IMR-90 (cell line): ENCODE measurements around the gene PTPRN2. TPM values are rescaled to one million over a fixed set of nuclear protein-coding genes. Genes with fewer than 3 reads are reported as not detected.

ENCODE experiments used
- ATAC-seq: fragments of 200-7000 bp; cut with Tn5 transposase; 2 replicates; pipeline ENCODE4 v1.9.1; 2020; ENCODE audit warnings: low read depth, mild to moderate bottlenecking, moderate library complexity
- BruUV-seq: library from RNA; stranded (reverse); fragments of 400-500 nt; replicated peaks from 2 replicates; lab custom pipeline; 2021; lab: Mats Ljungman, UMichigan
- CTCF ChIA-PET: fragments of 300-600 bp; formaldehyde crosslinking; extraction: SDS; loops from one replicate; lab custom pipeline; 2021; ENCODE audit warnings: antibody characterized with exemption; lab: Yijun Ruan, JAX
- POLR2A ChIA-PET: fragments of 300-600 bp; sonication (Branson Sonifier 250); formaldehyde crosslinking; loops from one replicate; lab custom pipeline; 2022; ENCODE audit warnings: antibody characterized with exemption; ENCODE audit not compliant: unreplicated experiment; lab: Charles Lee
- DNase-seq: peaks from one replicate; pipeline ENCODE4 v3.0.0; 2013
- H2AFZ ChIP-seq: replicated peaks from 2 replicates; pipeline ENCODE3; 2013; ENCODE audit warnings: low read length, mild to moderate bottlenecking; ENCODE audit not compliant: poor library complexity
- H2AK5ac ChIP-seq: 2 replicates; pipeline ENCODE4 v1.6.1; 2013; ENCODE audit warnings: low read depth, low read length, inconsistent platforms
- H2AK9ac ChIP-seq: replicated peaks from 2 replicates; pipeline ENCODE3; 2013; ENCODE audit warnings: mild to moderate bottlenecking, low read depth, low read length, moderate library complexity; ENCODE audit not compliant: poor library complexity
- H2BK120ac ChIP-seq: 2 replicates; pipeline ENCODE4 v1.6.1; 2013; ENCODE audit warnings: low read depth, low read length, inconsistent platforms
- H2BK15ac ChIP-seq: 3 replicates; pipeline ENCODE4 v1.6.1; 2013; ENCODE audit warnings: low read depth, low read length, inconsistent platforms
- H2BK20ac ChIP-seq: 2 replicates; pipeline ENCODE4 v1.6.1; 2013; ENCODE audit warnings: low read depth, mild to moderate bottlenecking, inconsistent platforms, low read length, moderate library complexity
- H2BK5ac ChIP-seq: 2 replicates; pipeline ENCODE4 v1.6.1; 2013; ENCODE audit warnings: mild to moderate bottlenecking, low read depth, low read length, inconsistent platforms; ENCODE audit not compliant: poor library complexity, severe bottlenecking
- H3K14ac ChIP-seq: replicated peaks from 2 replicates; pipeline ENCODE4 v1.6.1; 2013; ENCODE audit warnings: low read depth, low read length, inconsistent platforms
- H3K18ac ChIP-seq: 2 replicates; pipeline ENCODE4 v1.6.1; 2013; ENCODE audit warnings: low read depth, low read length, control low read depth
- H3K23ac ChIP-seq: 2 replicates; pipeline ENCODE4 v1.6.1; 2013; ENCODE audit warnings: low read depth, low read length, inconsistent platforms
- H3K27ac ChIP-seq: 2 replicates; pipeline ENCODE4 v1.5.1; 2013; ENCODE audit warnings: mild to moderate bottlenecking, control low read depth, low read length; ENCODE audit not compliant: insufficient read depth
- H3K27me3 ChIP-seq: 2 replicates; pipeline ENCODE4 v1.6.1; 2013; ENCODE audit warnings: low read length; ENCODE audit not compliant: control insufficient read depth, insufficient read depth
- H3K36me3 ChIP-seq: 2 replicates; pipeline ENCODE4 v1.6.1; 2013; ENCODE audit warnings: low read length, mixed read lengths; ENCODE audit not compliant: control insufficient read depth, insufficient read depth
- H3K4ac ChIP-seq: 2 replicates; pipeline ENCODE4 v1.6.1; 2013; ENCODE audit warnings: low read depth, low read length, inconsistent platforms
- H3K4me1 ChIP-seq: 2 replicates; pipeline ENCODE4 v1.6.1; 2013; ENCODE audit warnings: low read length, mixed read lengths; ENCODE audit not compliant: control insufficient read depth, insufficient read depth
- H3K4me2 ChIP-seq: 2 replicates; pipeline ENCODE4 v1.6.1; 2013; ENCODE audit warnings: low read depth, mild to moderate bottlenecking, control low read depth, low read length, moderate library complexity
- H3K4me3 ChIP-seq: 2 replicates; pipeline ENCODE4 v1.5.1; 2013; ENCODE audit warnings: low read depth, mild to moderate bottlenecking, control low read depth, low read length, moderate library complexity; ENCODE audit not compliant: insufficient read depth
- H3K56ac ChIP-seq: 2 replicates; pipeline ENCODE4 v1.6.1; 2013; ENCODE audit warnings: low read length, inconsistent platforms; ENCODE audit not compliant: insufficient read depth; ENCODE audit errors: extremely low read depth
- H3K79me1 ChIP-seq, 2 experiments: 2 replicates each; pipeline ENCODE4 v1.6.1; 2013; ENCODE audit warnings: low read length in 2 of 2, inconsistent platforms in 1 of 2, low read depth in 1 of 2
- H3K9ac ChIP-seq: 2 replicates; pipeline ENCODE4 v1.6.1; 2013; ENCODE audit warnings: low read depth, low read length, control low read depth
- H3K9me1 ChIP-seq: 2 replicates; pipeline ENCODE4 v1.6.1; 2013; ENCODE audit warnings: low read length, inconsistent platforms; ENCODE audit not compliant: insufficient read depth
- H3K9me3 ChIP-seq: 2 replicates; pipeline ENCODE4 v1.6.1; 2013; ENCODE audit warnings: low read length; ENCODE audit not compliant: control insufficient read depth, insufficient read depth
- H4K20me1 ChIP-seq: 2 replicates; pipeline ENCODE4 v1.6.1; 2013; ENCODE audit warnings: low read length, inconsistent platforms; ENCODE audit not compliant: insufficient read depth
- H4K5ac ChIP-seq: 2 replicates; pipeline ENCODE4 v1.6.1; 2013; ENCODE audit warnings: mild to moderate bottlenecking, low read depth, low read length, control low read depth
- H4K8ac ChIP-seq, 2 experiments: 2 replicates each; pipeline ENCODE4 v1.6.1; 2013; ENCODE audit warnings: low read depth in 2 of 2, low read length in 2 of 2, control low read depth in 1 of 2, inconsistent platforms in 1 of 2
- H4K91ac ChIP-seq: 2 replicates; pipeline ENCODE4 v1.6.1; 2013; ENCODE audit warnings: low read depth, low read length, inconsistent platforms; ENCODE audit not compliant: insufficient read depth
- BHLHE40 ChIP-seq: fragments of 150-350 bp; IDR thresholded peaks from 2 replicates; pipeline ENCODE4 v1.6.1; 2016; ENCODE audit warnings: mild to moderate bottlenecking, low read depth, low read length
- ELK1 ChIP-seq: fragments of 150-350 bp; IDR thresholded peaks from 2 replicates; pipeline ENCODE4 v1.6.1; 2016; ENCODE audit warnings: low read depth, mild to moderate bottlenecking, low read length, moderate library complexity, borderline replicate concordance
- FOS ChIP-seq: fragments of 150-350 bp; IDR thresholded peaks from 2 replicates; pipeline ENCODE4 v1.6.1; 2016; ENCODE audit warnings: low read depth, low read length
- MAFK ChIP-seq: IDR thresholded peaks from 2 replicates; pipeline ENCODE4 v1.6.1; 2012; ENCODE audit warnings: low read depth, low read length, improper control_type of control experiment
- MAZ ChIP-seq: IDR thresholded peaks from 2 replicates; pipeline ENCODE4 v1.6.1; 2012; ENCODE audit warnings: low read depth, mild to moderate bottlenecking, low read length, improper control_type of control experiment, moderate library complexity, borderline replicate concordance
- MXI1 ChIP-seq: IDR thresholded peaks from 2 replicates; pipeline ENCODE4 v1.6.1; 2012; ENCODE audit warnings: low read depth, mild to moderate bottlenecking, low read length, moderate library complexity, borderline replicate concordance
- NFE2L2 ChIP-seq: fragments of 150-350 bp; IDR thresholded peaks from 2 replicates; pipeline ENCODE4 v1.6.1; 2016; ENCODE audit warnings: low read depth, mild to moderate bottlenecking, low read length
- POLR2A ChIP-seq: IDR thresholded peaks from 2 replicates; pipeline ENCODE4 v1.6.1; 2012; ENCODE audit warnings: mild to moderate bottlenecking, low read depth, low read length
- RAD21 ChIP-seq: IDR thresholded peaks from 2 replicates; pipeline ENCODE4 v1.6.1; 2012; ENCODE audit warnings: low read length, improper control_type of control experiment
- RCOR1 ChIP-seq: IDR thresholded peaks from 2 replicates; pipeline ENCODE4 v1.6.1; 2012; ENCODE audit warnings: mild to moderate bottlenecking, low read length, improper control_type of control experiment; ENCODE audit not compliant: insufficient replicate concordance
- RFX5 ChIP-seq: IDR thresholded peaks from 2 replicates; pipeline ENCODE4 v1.8.0; 2012; ENCODE audit warnings: low read depth, mild to moderate bottlenecking, low read length, moderate library complexity
- SMC3 ChIP-seq: fragments of 150-350 bp; IDR thresholded peaks from 2 replicates; pipeline ENCODE4 v1.6.1; 2016; ENCODE audit warnings: low read depth, mild to moderate bottlenecking, antibody characterized with exemption, low read length, moderate library complexity
- WGBS, 2 experiments: methylation state at CpG; one replicate each; pipeline versions ENCODE4 v1.1.5 to v1.1.7; 2013; ENCODE audit warnings: missing lambda C conversion rate in 2 of 2; ENCODE audit not compliant: insufficient read length in 1 of 2; ENCODE audit errors: extremely low coverage in 2 of 2; 5-methylcytosine and 5-hydroxymethylcytosine counted together
- dilution Hi-C: fragments of 300-500 bp; cut with HindIII; formaldehyde crosslinking; loops from one replicate; pipeline ENCODE4 v1.14.3; 2018; ENCODE audit warnings: low sequenced_read_pairs; ENCODE audit not compliant: unreplicated experiment
- in situ Hi-C: fragments of 300-500 bp; cut with MboI; formaldehyde crosslinking; loops from 3 replicates; pipeline ENCODE4 v1.14.3; 2019; ENCODE audit warnings: low sequenced_read_pairs, inconsistent platforms, mixed read lengths
- intact Hi-C: fragments of 100-400 bp; cut with micrococcal nuclease; formaldehyde crosslinking; loops from 2 replicates; pipeline ENCODE4 v1.10.0; 2022
- polyA plus RNA-seq, 3 experiments: library from polyadenylated mRNA; depleted of rRNA; stranded (reverse); fragments of >200 nt; gene quantifications; 2 replicates each; pipeline ENCODE4 v1.2.3, GENCODE V29; 2012; ENCODE audit warnings: low replicate concordance in 1 of 3
- total RNA-seq: library from RNA; depleted of rRNA; stranded (reverse); fragments of >200 nt; gene quantifications from 2 replicates; pipeline ENCODE4 v1.2.3, GENCODE V29; 2012
- TF ChIP-seq, protein P1 (sequence below): fragments of 150-350 bp; IDR thresholded peaks from 2 replicates; pipeline ENCODE4 v1.6.1; 2017; ENCODE audit warnings: mild to moderate bottlenecking, antibody characterized with exemption, low read length, low read depth
- TF ChIP-seq, protein P2 (sequence below): conservative IDR thresholded peaks from 2 replicates; pipeline ENCODE4 v1.5.1; 2012; ENCODE audit warnings: mild to moderate bottlenecking, low read depth, low read length, improper control_type of control experiment

PTPRN2 gene
- total and polyA plus RNA-seq, 2 of the 4 experiments (the other 2 are of a cell fraction) = 0.03 TPM; not detected in 1

DNA sequence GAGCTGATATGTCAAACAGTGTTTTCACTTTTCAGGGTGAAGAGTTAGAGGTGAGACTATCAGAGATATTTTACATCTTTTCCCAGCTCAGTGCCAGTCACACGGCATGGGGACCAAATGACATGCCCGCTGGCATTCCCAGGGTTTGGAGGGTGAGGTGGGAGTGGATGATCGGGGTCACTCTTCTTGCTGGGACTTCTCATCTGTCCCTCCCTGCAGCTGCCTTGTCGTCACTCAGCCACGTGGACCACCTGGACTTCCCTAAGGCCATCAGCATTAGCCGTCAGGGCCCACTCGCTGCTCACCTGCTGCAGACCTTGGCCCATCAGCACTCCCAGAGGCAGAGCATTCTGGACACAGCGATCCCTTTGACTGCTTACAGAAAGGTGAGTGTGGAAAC lies 949.1 kb downstream of the PTPRN2 start:
- H3K27ac ChIP-seq = no peak overlapping the region
- H4K20me1 ChIP-seq = no peaks in the 10 kb centered on the region
- in situ Hi-C loops (no loop called here), intact Hi-C loops (no loop called here), dilution Hi-C loops (no loop called here)
- no peak overlapping the region for H2BK5ac ChIP-seq
- H3K4me2 ChIP-seq = no peak overlapping the region
- H3K4me3 ChIP-seq = no peak overlapping the region
- no peaks in the 10 kb centered on the region for H3K79me1 ChIP-seq
- H3K36me3 ChIP-seq = no peaks in the 10 kb centered on the region
- no peaks in the 10 kb centered on the region for H3K4me1 ChIP-seq
- BruUV-seq = no TSS peak
- ATAC-seq (no peak), DNase-seq (no peak)
- no peak overlapping the region for H2BK20ac ChIP-seq
- no peaks in the 10 kb centered on the region for H3K27me3 ChIP-seq
- no peak overlapping the region for H2AK9ac ChIP-seq
- no peak overlapping the region for H4K5ac ChIP-seq
- no peak for TF ChIP-seq MAZ
- TF ChIP-seq RFX5 = no peak
- TF ChIP-seq, protein P1, sequence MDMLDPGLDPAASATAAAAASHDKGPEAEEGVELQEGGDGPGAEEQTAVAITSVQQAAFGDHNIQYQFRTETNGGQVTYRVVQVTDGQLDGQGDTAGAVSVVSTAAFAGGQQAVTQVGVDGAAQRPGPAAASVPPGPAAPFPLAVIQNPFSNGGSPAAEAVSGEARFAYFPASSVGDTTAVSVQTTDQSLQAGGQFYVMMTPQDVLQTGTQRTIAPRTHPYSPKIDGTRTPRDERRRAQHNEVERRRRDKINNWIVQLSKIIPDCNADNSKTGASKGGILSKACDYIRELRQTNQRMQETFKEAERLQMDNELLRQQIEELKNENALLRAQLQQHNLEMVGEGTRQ = no peak
- no peak for TF ChIP-seq NFE2L2
- no peak for TF ChIP-seq MXI1
- no peak for TF ChIP-seq SMC3
- no peak for TF ChIP-seq BHLHE40
- TF ChIP-seq RAD21 = no peak
- no peak for TF ChIP-seq ELK1
- TF ChIP-seq, protein P2, sequence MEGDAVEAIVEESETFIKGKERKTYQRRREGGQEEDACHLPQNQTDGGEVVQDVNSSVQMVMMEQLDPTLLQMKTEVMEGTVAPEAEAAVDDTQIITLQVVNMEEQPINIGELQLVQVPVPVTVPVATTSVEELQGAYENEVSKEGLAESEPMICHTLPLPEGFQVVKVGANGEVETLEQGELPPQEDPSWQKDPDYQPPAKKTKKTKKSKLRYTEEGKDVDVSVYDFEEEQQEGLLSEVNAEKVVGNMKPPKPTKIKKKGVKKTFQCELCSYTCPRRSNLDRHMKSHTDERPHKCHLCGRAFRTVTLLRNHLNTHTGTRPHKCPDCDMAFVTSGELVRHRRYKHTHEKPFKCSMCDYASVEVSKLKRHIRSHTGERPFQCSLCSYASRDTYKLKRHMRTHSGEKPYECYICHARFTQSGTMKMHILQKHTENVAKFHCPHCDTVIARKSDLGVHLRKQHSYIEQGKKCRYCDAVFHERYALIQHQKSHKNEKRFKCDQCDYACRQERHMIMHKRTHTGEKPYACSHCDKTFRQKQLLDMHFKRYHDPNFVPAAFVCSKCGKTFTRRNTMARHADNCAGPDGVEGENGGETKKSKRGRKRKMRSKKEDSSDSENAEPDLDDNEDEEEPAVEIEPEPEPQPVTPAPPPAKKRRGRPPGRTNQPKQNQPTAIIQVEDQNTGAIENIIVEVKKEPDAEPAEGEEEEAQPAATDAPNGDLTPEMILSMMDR = no peak
- TF ChIP-seq MAFK = no peak
- TF ChIP-seq FOS = no peak
- TF ChIP-seq RCOR1 = no peak
- no peak for TF ChIP-seq POLR2A
- peaks cover 29% of the 10 kb centered on the region for H3K9me3 ChIP-seq
- H3K18ac ChIP-seq = no peak overlapping the region
- H3K4ac ChIP-seq = no peak overlapping the region
- 56% methylated on average over 3 of the region's 8 CpGs; no CpG with 5 or more reads in 1 of the 2 experiments for WGBS, 2 experiments
- no peak overlapping the region for H2AFZ ChIP-seq
- H2AK5ac ChIP-seq = no peak overlapping the region
- no peak overlapping the region for H2BK120ac ChIP-seq
- CTCF ChIA-PET = interaction anchor here (0.5 kb wide), 1 partner anchor 1235 kb away, joined by 4 read pairs; no protein-coding TSS in a partner anchor
- no peak overlapping the region for H3K56ac ChIP-seq
- POLR2A ChIA-PET = no interaction called here
- H3K23ac ChIP-seq = no peak overlapping the region
- no peak overlapping the region for H3K14ac ChIP-seq
- no peak overlapping the region for H4K91ac ChIP-seq
- no peak overlapping the region for H4K8ac ChIP-seq
- no peak overlapping the region for H2BK15ac ChIP-seq
- H3K9me1 ChIP-seq = no peaks in the 10 kb centered on the region
- no peak overlapping the region for H3K9ac ChIP-seq
